Activated gamma-delta T cell treated with Interleukin-2 at 50 U/mL for 16 hours (primary cell): Measurements from ENCODE around the gene IBTK.
"Not testable (repeated sequence)": the region's sequence is repeated elsewhere in the genome, so short reads cannot be mapped to it uniquely, and the experiment has no call there.

ENCODE experiments used
- DNase-seq: peaks from one replicate; pipeline ENCODE4 v3.0.0-alpha.2; 2020

Gene IBTK

DNA sequence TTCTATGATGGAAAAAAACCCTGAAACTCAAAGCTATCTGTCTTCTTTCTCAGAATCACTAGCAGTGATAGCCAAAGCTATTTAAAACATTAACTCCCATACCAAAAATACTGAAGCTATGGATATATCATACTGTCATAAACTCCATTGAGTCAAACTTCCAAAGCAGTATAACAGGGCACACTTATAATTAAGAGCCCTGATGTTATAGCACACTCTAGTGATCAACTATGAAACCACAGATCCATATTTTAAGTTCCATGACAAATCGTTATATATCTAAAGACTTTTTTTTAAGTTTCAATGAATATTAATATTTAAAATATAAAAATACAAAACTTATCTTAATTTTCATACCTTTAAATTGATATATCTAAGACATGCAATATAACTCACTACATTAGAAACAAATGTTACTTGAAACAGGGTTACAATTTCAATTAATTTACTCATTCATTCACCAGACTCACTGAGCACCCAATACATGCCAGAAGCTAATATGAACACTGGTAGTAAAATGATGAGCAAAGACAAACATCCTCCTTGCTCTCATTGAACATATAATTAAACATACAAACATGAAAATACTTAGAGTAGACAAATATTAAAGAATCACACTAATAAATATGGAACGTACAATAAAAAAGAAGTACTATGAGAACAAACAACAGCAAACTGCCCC is 69.3 kb downstream of the IBTK start:
- DNase-seq, result no peak

- no peak for DNase-seq
These were observed 70.9 kb downstream of the IBTK start for GRCh38 chr6:82176616-82177015.

- DNase-seq, result no peak
These were observed 75.0 kb downstream of the IBTK start for GRCh38 chr6:82172594-82172993.

DNA sequence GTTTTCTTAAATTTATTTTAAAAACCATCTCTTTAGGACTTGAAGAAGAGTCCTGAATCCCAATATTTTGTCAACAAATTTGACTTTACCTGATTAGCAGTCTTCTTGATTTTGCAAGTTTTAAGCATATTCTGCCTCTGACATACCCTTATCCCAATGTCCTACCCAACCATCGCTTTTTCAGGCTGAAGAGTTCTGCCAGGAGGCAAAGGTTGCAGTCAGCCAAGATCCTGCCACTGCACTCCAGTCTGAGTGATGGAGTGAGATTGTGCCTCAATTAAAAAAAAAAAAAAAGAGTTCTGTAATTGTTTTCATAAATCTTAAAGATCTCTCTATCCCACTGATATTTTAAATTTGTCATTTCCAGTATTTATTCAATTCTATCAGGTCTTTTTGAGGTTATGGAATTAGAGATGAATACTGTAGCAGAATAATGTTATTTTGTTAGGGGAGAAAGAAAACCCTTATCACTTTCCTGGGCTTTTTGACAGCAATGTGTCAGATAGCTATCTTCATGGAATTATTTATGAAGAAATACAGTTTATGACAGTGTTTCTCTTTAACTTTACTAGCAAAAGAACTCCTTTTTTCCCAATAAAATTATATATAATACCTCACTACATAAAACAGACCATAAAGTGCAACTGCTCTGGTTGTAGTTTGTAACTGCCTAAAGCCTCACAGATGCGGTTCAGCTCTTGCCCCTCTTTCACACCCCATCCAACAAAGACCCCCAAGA is 78.2 kb downstream of the IBTK start:
- no peak for DNase-seq

DNA sequence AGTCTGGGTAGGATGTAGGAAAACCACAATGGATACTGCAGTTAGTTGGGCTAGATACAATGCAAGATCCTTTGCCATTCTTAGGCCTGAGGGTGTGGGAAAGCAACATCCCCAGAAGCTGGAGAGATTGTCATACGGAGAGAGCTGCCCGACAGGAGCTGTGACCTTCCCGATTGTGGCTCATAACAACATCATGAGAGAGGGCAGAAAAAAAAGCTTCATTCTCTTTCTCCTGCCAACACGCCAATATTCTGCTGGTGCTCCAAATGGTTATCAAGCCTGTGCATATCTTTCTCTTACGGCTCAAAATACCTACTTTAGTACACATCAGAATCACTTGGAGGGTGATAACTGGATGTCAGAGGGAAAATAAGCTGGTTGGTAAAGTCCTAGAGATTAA is 81.1 kb downstream of the IBTK start:
- DNase-seq, result no peak

- no peak for DNase-seq
These were observed 87.1 kb downstream of the IBTK start for GRCh38 chr6:82160255-82160990.

DNA sequence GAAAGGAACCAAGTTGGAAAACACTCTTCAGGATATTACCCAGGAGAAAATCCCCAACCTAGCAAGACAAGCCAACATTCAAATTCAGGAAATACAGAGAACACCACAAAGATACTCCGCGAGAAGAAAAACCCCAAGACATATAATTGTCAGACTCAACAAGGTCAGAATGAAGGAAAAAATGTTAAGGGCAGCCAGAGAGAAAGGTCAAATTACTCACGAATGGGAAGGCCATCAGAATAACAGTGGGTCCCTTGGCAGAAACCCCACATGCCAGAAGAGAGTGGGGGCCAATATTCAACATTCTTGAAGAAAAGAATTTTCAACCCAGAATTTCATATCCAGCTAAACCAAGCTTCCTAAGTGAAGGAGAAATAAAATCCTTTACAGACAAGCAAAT is 94.8 kb downstream of the IBTK start:
- DNase-seq, result not testable (repeated sequence)

- DNase-seq, result not testable (repeated sequence)
These were observed 96.4 kb downstream of the IBTK start for GRCh38 chr6:82151147-82151546.

GRCh38 chr6:82145926-82146452 is 101.6 kb downstream of the IBTK start:
- DNase-seq, result no peak

GRCh38 chr6:82144852-82145340 is 102.6 kb downstream of the IBTK start:
- DNase-seq, result no peak

DNA sequence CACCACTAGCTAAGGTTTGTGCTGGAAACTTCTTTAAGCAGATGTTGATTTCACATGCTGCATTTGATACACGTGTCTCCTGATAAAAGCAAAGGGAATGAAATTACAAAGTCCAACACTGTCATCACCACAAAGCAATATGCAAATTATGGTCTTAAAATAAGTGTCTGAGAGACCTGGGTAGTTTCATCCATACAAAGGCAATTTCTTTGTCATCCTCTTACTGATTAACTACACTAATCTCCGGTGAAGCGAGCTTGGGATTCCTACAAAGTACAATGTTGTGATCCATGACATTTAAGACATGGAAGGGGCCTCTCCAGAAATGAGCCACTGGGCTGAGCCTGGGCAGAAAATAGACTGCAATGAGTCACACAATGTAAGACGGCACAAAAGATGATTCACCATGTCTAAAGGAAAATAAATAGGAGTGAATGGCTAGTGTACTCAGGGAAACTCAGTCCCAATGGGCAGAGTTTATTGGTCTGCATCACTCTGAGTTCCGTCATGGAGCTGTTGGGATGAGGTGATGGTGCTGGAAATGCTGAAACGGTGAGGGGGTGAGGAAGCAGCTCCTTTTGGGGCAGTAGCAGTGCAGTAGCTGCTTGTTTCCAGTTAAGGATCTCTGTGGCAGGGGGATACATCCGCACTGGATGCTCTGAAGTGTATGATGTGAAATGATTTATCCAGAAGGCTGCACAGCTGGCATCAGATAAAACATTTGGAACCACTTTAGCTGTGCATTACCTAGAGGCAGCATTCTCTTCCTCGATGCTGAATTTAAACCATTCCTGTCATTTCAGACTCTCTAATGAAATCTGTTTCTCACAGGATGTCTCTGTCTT is 103.3 kb downstream of the IBTK start:
- DNase-seq, result no peak

GRCh38 chr6:82143041-82143481 is 104.5 kb downstream of the IBTK start:
- no peak for DNase-seq

GRCh38 chr6:82142524-82142923 is 105.0 kb downstream of the IBTK start:
- no peak for DNase-seq

- no peak for DNase-seq
These were observed 109.3 kb downstream of the IBTK start for GRCh38 chr6:82138075-82138791.

- DNase-seq, result no peak
These were observed 116.1 kb downstream of the IBTK start for GRCh38 chr6:82131441-82131840.

GRCh38 chr6:82129797-82130196 is 117.7 kb downstream of the IBTK start:
- DNase-seq, result no peak

DNA sequence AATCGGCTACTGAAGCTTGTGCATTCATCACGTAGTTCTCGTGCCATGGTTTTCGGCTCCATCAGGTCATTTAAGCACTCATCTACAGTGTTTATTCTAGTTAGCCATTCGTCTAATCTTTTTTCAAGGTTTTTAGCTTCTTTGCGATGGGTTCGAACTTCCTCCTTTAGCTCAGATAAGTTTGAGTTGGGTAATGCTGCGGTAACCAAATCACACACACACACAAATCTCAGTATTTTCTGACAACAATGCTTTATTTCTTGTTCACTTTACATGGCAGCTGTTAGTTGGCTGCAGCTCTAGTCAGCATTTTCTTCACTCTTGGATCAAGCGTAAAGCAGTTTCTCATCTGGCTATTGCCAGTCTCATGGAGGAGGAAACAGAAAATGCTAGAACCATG is 118.6 kb downstream of the IBTK start:
- not testable (repeated sequence) for DNase-seq

DNA sequence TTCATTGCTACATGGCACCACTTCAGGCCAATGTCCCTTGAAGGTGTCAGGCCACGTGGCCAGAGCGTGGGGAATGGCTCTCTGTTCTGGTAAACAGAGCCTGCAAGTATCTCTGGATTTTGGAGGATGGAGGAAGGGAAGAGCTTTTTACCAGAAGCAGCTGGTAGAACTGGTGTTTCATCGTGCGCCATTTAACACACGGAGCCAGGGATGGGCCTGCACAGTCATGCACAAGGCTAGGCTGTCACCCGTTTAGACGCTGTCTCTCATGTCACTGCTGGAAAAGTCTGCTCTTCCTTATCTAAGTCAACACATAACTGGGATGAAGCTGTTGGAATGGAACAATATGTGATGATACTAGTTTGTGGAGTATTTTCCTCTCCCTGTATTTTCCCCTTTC is 123.9 kb downstream of the IBTK start:
- DNase-seq, result no peak
